Measurements from ENCODE around the gene PTTG2. TPM values are rescaled to one million over a fixed set of nuclear protein-coding genes. Genes with fewer than 3 reads are reported as not detected.

PTTG2 gene
- total RNA-seq, 1 experiment from 2014 or later: not detected

DNA sequence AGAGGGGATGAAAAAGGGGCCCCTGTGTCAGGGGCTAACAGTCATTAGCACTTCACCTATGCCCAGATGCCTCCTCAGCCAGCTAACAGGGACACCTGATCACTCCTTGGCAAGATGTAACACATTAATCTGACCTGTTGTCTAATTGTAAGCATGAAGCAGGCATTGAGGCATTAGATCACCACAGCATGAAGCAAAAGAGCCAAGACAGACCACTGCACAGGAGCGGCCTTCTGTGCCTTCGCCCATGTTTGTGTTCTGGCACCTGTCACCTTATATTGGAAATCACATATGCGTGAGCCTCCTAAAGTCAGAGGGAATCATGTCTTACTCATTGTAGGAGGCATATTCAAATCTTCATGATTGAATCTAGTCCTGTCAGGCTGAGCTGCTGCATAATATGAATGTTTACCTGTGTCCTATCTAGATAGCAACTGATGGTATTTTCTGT, 48.4 kb downstream of the PTTG2 start:
- DNase-seq (ENCODE audit: low read depth): no peak

GRCh38 chr4:38009421-38009820, 49.2 kb downstream of the PTTG2 start:
- no peak for DNase-seq (ENCODE audit: low read depth)

- no peak for DNase-seq (ENCODE audit: low read depth)
Observed at GRCh38 chr4:38009949-38010348, 49.8 kb downstream of the PTTG2 start.

Other genes starting within 250 kb of the PTTG2 start
- 46.5 and 48.7 TPM in 2 replicates for gene PGM2, start 133.7 kb upstream of the PTTG2 start, total RNA-seq (2014; rRNA removed; shearing (Covaris generic))
- gene TBC1D1, start 69.3 kb upstream of the PTTG2 start, total RNA-seq (2014; rRNA removed; shearing (Covaris generic)): 49.9 and 52.9 TPM in 2 replicates

Measured in Daoy (cell line).